IPS-20b (cell line): ENCODE measurements around the gene SOS1.

ENCODE experiments used
- H3K27ac ChIP-seq: one replicate; pipeline ENCODE4 v1.5.1; 2013; ENCODE audit warnings: low read length
- H3K27me3 ChIP-seq: 2 replicates; pipeline ENCODE4 v1.6.1; 2013; ENCODE audit warnings: mild to moderate bottlenecking, low read length, inconsistent platforms; ENCODE audit not compliant: insufficient read depth
- H3K36me3 ChIP-seq: 2 replicates; pipeline ENCODE4 v1.6.1; 2013; ENCODE audit warnings: low read depth, mild to moderate bottlenecking, inconsistent platforms, low read length, moderate library complexity; ENCODE audit not compliant: insufficient read depth
- H3K4me1 ChIP-seq: 2 replicates; pipeline ENCODE4 v1.6.1; 2013; ENCODE audit warnings: mild to moderate bottlenecking, control low read depth, inconsistent platforms, low read length, moderate library complexity; ENCODE audit not compliant: insufficient read depth
- H3K4me3 ChIP-seq: 2 replicates; pipeline ENCODE4 v1.5.1; 2013; ENCODE audit warnings: mild to moderate bottlenecking, low read length, inconsistent platforms
- H3K9ac ChIP-seq: 2 replicates; pipeline ENCODE4 v1.6.1; 2013; ENCODE audit warnings: low read depth, mild to moderate bottlenecking, inconsistent platforms, low read length, moderate library complexity
- H3K9me3 ChIP-seq: 2 replicates; pipeline ENCODE4 v1.6.1; 2013; ENCODE audit warnings: mild to moderate bottlenecking, low read depth, low read length, inconsistent platforms; ENCODE audit not compliant: insufficient read depth

The SOS1 gene

GRCh38 chr2:38934742-38935141 lies 186.1 kb downstream of the SOS1 start:
- H3K4me1 ChIP-seq, result no peaks in the 10 kb centered on the region
- no peaks in the 10 kb centered on the region for H3K27me3 ChIP-seq
- no peak overlapping the region for H3K27ac ChIP-seq
- no peaks in the 10 kb centered on the region for H3K36me3 ChIP-seq
- no peak overlapping the region for H3K9ac ChIP-seq
- H3K4me3 ChIP-seq, result no peak overlapping the region
- H3K9me3 ChIP-seq, result no peaks in the 10 kb centered on the region

GRCh38 chr2:38933653-38934052 lies 187.2 kb downstream of the SOS1 start:
- Histone ChIP-seq H3K9me3 (no peaks in the 10 kb centered on the region), H3K4me3 (no peak overlapping the region), H3K4me1 (no peaks in the 10 kb centered on the region), H3K27ac (no peak overlapping the region), H3K36me3 (no peaks in the 10 kb centered on the region), H3K27me3 (no peaks in the 10 kb centered on the region), H3K9ac (no peak overlapping the region)

GRCh38 chr2:38932586-38932985 lies 188.3 kb downstream of the SOS1 start:
- no peak overlapping the region for H3K9ac ChIP-seq
- H3K9me3 ChIP-seq, result no peaks in the 10 kb centered on the region
- no peaks in the 10 kb centered on the region for H3K36me3 ChIP-seq
- H3K27me3 ChIP-seq, result no peaks in the 10 kb centered on the region
- no peak overlapping the region for H3K27ac ChIP-seq
- H3K4me1 ChIP-seq, result no peaks in the 10 kb centered on the region
- no peak overlapping the region for H3K4me3 ChIP-seq
